B cell (primary cell): Measurements from ENCODE around the gene CEP350. TPM values are rescaled to one million over a fixed set of nuclear protein-coding genes. Genes with fewer than 3 reads are reported as not detected.

ENCODE experiments used
- ATAC-seq: fragments of 200-7000 bp; cut with Tn5 transposase; one replicate; pipeline ENCODE4 v1.10.0; 2021; ENCODE audit warnings: low read depth, mild to moderate bottlenecking, moderate number of reproducible peaks, moderate library complexity
- CTCF ChIA-PET: fragments of 350-600 bp; sonication (Branson Sonifier 250); formaldehyde crosslinking; loops from one replicate; lab custom pipeline; 2021; ENCODE audit warnings: antibody characterized with exemption, inconsistent platforms; lab: Charles Lee
- POLR2A ChIA-PET: fragments of 350-600 bp; sonication (Branson Sonifier 250); formaldehyde crosslinking; loops from one replicate; lab custom pipeline; 2021; ENCODE audit warnings: antibody characterized with exemption; lab: Charles Lee
- DNase-seq: peaks from one replicate; pipeline ENCODE4 v3.0.0; 2013
- H2AFZ ChIP-seq: 2 replicates; pipeline ENCODE4 v1.6.1; 2012; ENCODE audit warnings: mild to moderate bottlenecking, low read depth, low read length; ENCODE audit not compliant: insufficient read depth, poor library complexity, severe bottlenecking
- H3K27ac ChIP-seq, 2 donors: 1 replicate in 1 of 2; 2 replicates in 1 of 2; pipeline ENCODE4 v1.5.1; 2012 to 2013; ENCODE audit warnings: low read length in 2 of 2, mild to moderate bottlenecking in 2 of 2, moderate library complexity in 1 of 2
- H3K27me3 ChIP-seq, 4 experiments: fragments of 200-600 bp in 1 of 4; sonication (generic) in 1 of 4; replicated peaks in 1 of 4; 1 replicate in 2 of 4; 2 replicates in 2 of 4; pipeline versions ENCODE4 v1.6.1 to v1.7.0; 2013 to 2016; ENCODE audit warnings: low read length in 3 of 4, mild to moderate bottlenecking in 2 of 4, mixed read lengths in 1 of 4, moderate library complexity in 1 of 4; ENCODE audit not compliant: insufficient read depth in 4 of 4, control insufficient read depth in 3 of 4; ENCODE audit errors: control extremely low read depth in 1 of 4
- H3K36me3 ChIP-seq, 2 experiments: replicated peaks in 1 of 2; 1 replicate in 1 of 2; 2 replicates in 1 of 2; pipeline versions ENCODE4 v1.6.1 to v1.7.1; 2013; ENCODE audit warnings: low read length in 1 of 2; ENCODE audit not compliant: insufficient read depth in 2 of 2, control insufficient read depth in 1 of 2; ENCODE audit errors: control extremely low read depth in 1 of 2, extremely low read depth in 1 of 2
- H3K4me1 ChIP-seq, 2 donors: fragments of 200-600 bp in 1 of 2; sonication (generic) in 1 of 2; 1 replicate in 1 of 2; 2 replicates in 1 of 2; pipeline versions ENCODE4 v1.5.1 to v1.6.1; 2013 to 2017; ENCODE audit warnings: low read length in 2 of 2; ENCODE audit not compliant: control insufficient read depth in 2 of 2, insufficient read depth in 2 of 2
- H3K4me2 ChIP-seq: replicated peaks from 2 replicates; pipeline ENCODE3; 2012; ENCODE audit warnings: mild to moderate bottlenecking, low read depth, low read length; ENCODE audit not compliant: poor library complexity, severe bottlenecking
- H3K4me3 ChIP-seq, 5 experiments: fragments of 200-600 bp in 1 of 5; sonication (generic) in 1 of 5; 1 replicate in 3 of 5; 2 replicates in 2 of 5; pipeline versions ENCODE4 v1.5.1 to v1.7.0; 2011 to 2016; ENCODE audit warnings: low read length in 4 of 5, mild to moderate bottlenecking in 4 of 5, low read depth in 2 of 5, control low read depth in 1 of 5, moderate library complexity in 1 of 5; ENCODE audit not compliant: insufficient read depth in 1 of 5; ENCODE audit errors: control extremely low read depth in 1 of 5, extremely low read depth in 1 of 5
- H3K79me2 ChIP-seq: fragments of 200-600 bp; sonication (generic); one replicate; pipeline ENCODE4 v1.6.0; 2016; ENCODE audit warnings: low read length; ENCODE audit not compliant: control insufficient read depth, insufficient read depth
- H3K9ac ChIP-seq: fragments of 200-600 bp; sonication (generic); 2 replicates; pipeline ENCODE4 v1.6.1; 2017; ENCODE audit warnings: mild to moderate bottlenecking, low read length, moderate library complexity
- H3K9me3 ChIP-seq, 3 donors: one replicate each; pipeline versions ENCODE4 v1.6.1 to v1.7.1; 2013; ENCODE audit warnings: low read length in 2 of 3; ENCODE audit not compliant: control insufficient read depth in 2 of 3, insufficient read depth in 1 of 3; ENCODE audit errors: control extremely low read depth in 1 of 3
- H4K20me1 ChIP-seq: 2 replicates; pipeline ENCODE4 v1.6.0; 2012; ENCODE audit warnings: mild to moderate bottlenecking, low read length; ENCODE audit not compliant: insufficient read depth, control insufficient read depth, poor library complexity, severe bottlenecking
- H3K27ac Mint-ChIP-seq: one replicate; pipeline ENCODE4 v1.8.0; 2021; ENCODE audit warnings: mixed read lengths
- H3K27me3 Mint-ChIP-seq: one replicate; pipeline ENCODE4 v1.8.0; 2021; ENCODE audit warnings: mixed read lengths
- H3K4me1 Mint-ChIP-seq: one replicate; pipeline ENCODE4 v1.8.0; 2021; ENCODE audit warnings: mixed read lengths
- H3K4me3 Mint-ChIP-seq: one replicate; pipeline ENCODE4 v1.8.0; 2021; ENCODE audit warnings: mixed read lengths
- H3K9me3 Mint-ChIP-seq: one replicate; pipeline ENCODE4 v1.8.0; 2022; ENCODE audit warnings: mixed read lengths; ENCODE audit not compliant: insufficient read depth
- CTCF ChIP-seq: fragments of 200-600 bp; IDR thresholded peaks from one replicate; pipeline ENCODE4 v1.8.0; 2022; ENCODE audit warnings: antibody characterized with exemption, mild to moderate bottlenecking
- EZH2 ChIP-seq: IDR thresholded peaks from 2 replicates; pipeline ENCODE4 v1.6.1; 2012; ENCODE audit warnings: borderline replicate concordance, low read depth, mild to moderate bottlenecking, moderate library complexity, low read length; ENCODE audit not compliant: insufficient read depth, poor library complexity, severe bottlenecking
- WGBS: methylation state at CpG from one replicate; pipeline ENCODE4 v1.1.5; 2013; ENCODE audit warnings: missing lambda C conversion rate; ENCODE audit not compliant: insufficient coverage; 5-methylcytosine and 5-hydroxymethylcytosine counted together
- intact Hi-C: fragments of 100-400 bp; cut with micrococcal nuclease; formaldehyde crosslinking; loops from one replicate; pipeline ENCODE4 v1.10.0; 2022
- polyA plus RNA-seq: library from polyadenylated mRNA; depleted of rRNA; stranded (reverse); fragments of >200 nt; gene quantifications from 2 replicates; pipeline ENCODE4 v1.2.3, GENCODE V29; 2012
- total RNA-seq, 2 donors: library from RNA; stranded (reverse); fragments of 120-200 nt in 1 of 2; gene quantifications; 1 replicate in 1 of 2; 2 replicates in 1 of 2; pipeline versions ENCODE4 v1.2.3 to v1.2.4, GENCODE V29; 2013 to 2022

Gene CEP350
- total and polyA plus RNA-seq, 2 donors (not counting 1 experiment from before 2014, with no cell fraction given), result 7.4 to 92.3 TPM

- H3K4me2 ChIP-seq, result no peak overlapping the region
- peaks cover 11% of the 10 kb centered on the region for H3K79me2 ChIP-seq
- intact Hi-C loops, result no loop called here
- DNase-seq, result no peak
- peaks cover 22 to 25% of the 10 kb centered on the region in 2 donors for H3K4me1 ChIP-seq
- 84% methylated on average over 5 of the region's 6 CpGs for WGBS
- Mint-ChIP-seq H3K27ac (no peak overlapping the region), H3K4me1 (peaks cover 26% of the 10 kb centered on the region), H3K27me3 (no peaks in the 10 kb centered on the region), H3K4me3 (peak overlapping the region; percentile 96), H3K9me3 (no peaks in the 10 kb centered on the region)
- no peak overlapping the region for H3K9ac ChIP-seq
- TF ChIP-seq CTCF, result no peak
- no peak for TF ChIP-seq EZH2
- no peak for ATAC-seq
- CTCF ChIA-PET, result interaction anchor here (1.4 kb wide), 1 partner anchor 16 kb away, joined by 5 read pairs; no protein-coding TSS in a partner anchor
- H2AFZ ChIP-seq, result peak overlapping the region; percentile 5
- H3K27ac ChIP-seq, result no peak overlapping the region
- no peaks in the 10 kb centered on the region for H3K27me3 ChIP-seq
- H3K4me3 ChIP-seq, result no peak overlapping the region
- no peaks in the 10 kb centered on the region for H3K36me3 ChIP-seq
- H4K20me1 ChIP-seq, result no peaks in the 10 kb centered on the region
- POLR2A ChIA-PET, result no interaction called here
- no peaks in the 10 kb centered on the region for H3K9me3 ChIP-seq
Observed at GRCh38 chr1:180152588-180152987, 198.0 kb downstream of the CEP350 start.

GRCh38 chr1:180153032-180153431 is 198.4 kb downstream of the CEP350 start:
- H3K36me3 ChIP-seq, result no peaks in the 10 kb centered on the region
- H2AFZ ChIP-seq, result no peak overlapping the region
- Mint-ChIP-seq H3K27me3 (no peaks in the 10 kb centered on the region), H3K4me3 (peak overlapping the region; percentile 96), H3K4me1 (peaks cover 26% of the 10 kb centered on the region), H3K9me3 (no peaks in the 10 kb centered on the region), H3K27ac (no peak overlapping the region)
- no peak overlapping the region for H3K4me3 ChIP-seq
- no peak for DNase-seq
- no peaks in the 10 kb centered on the region for H4K20me1 ChIP-seq
- H3K9ac ChIP-seq, result no peak overlapping the region
- H3K4me2 ChIP-seq, result no peak overlapping the region
- intact Hi-C loops, result no loop called here
- H3K27me3 ChIP-seq, result no peaks in the 10 kb centered on the region
- peaks cover 22 to 25% of the 10 kb centered on the region in 2 donors for H3K4me1 ChIP-seq
- CTCF ChIA-PET, result interaction anchor here (1.4 to 2.0 kb wide), 2 partner anchors 15 to 338 kb away, joined by 5 read pairs; no protein-coding TSS in a partner anchor
- POLR2A ChIA-PET, result no interaction called here
- H3K27ac ChIP-seq, result no peak overlapping the region
- TF ChIP-seq CTCF (no peak), EZH2 (no peak)
- H3K9me3 ChIP-seq, result no peaks in the 10 kb centered on the region
- peaks cover 13% of the 10 kb centered on the region for H3K79me2 ChIP-seq
- ATAC-seq, result no peak
- 97% methylated on average over 4 of the region's 5 CpGs for WGBS
